ENCODE data around the gene LANCL2. TPM values are rescaled to one million over a fixed set of nuclear protein-coding genes. Genes with fewer than 3 reads are reported as not detected.

Gene LANCL2
- total RNA-seq, 2 donors from 2014 or later, result 6.7 to 9.4 TPM

GRCh38 chr7:55429835-55430499 lies 64.8 kb downstream of the LANCL2 start:
- Mint-ChIP-seq H3K36me3 (ENCODE audit: low read depth) (peaks cover 11% of the 10 kb centered on the region), H3K9me3 (no peaks in the 10 kb centered on the region), H3K27me3 (no peaks in the 10 kb centered on the region), H3K4me3 (no peak overlapping the region), H3K4me1 (peaks cover 7% of the 10 kb centered on the region), H3K27ac (no peak overlapping the region)
- no peak for ATAC-seq (replicated peaks)

GRCh38 chr7:55431898-55432297 lies 66.8 kb downstream of the LANCL2 start:
- H3K27me3 Mint-ChIP-seq, result no peaks in the 10 kb centered on the region
- no peak for ATAC-seq (replicated peaks)
- no peaks in the 10 kb centered on the region for H3K9me3 Mint-ChIP-seq
- H3K4me3 Mint-ChIP-seq, result no peak overlapping the region
- no peak overlapping the region for H3K27ac Mint-ChIP-seq
- no peaks in the 10 kb centered on the region for H3K36me3 Mint-ChIP-seq (ENCODE audit: low read depth)
- H3K4me1 Mint-ChIP-seq, result peaks cover 15% of the 10 kb centered on the region

- H3K36me3 Mint-ChIP-seq (ENCODE audit: low read depth), result no peaks in the 10 kb centered on the region
- H3K27ac Mint-ChIP-seq, result no peak overlapping the region
- no peak overlapping the region for H3K4me3 Mint-ChIP-seq
- no peak for ATAC-seq (replicated peaks)
- H3K9me3 Mint-ChIP-seq, result no peaks in the 10 kb centered on the region
- H3K27me3 Mint-ChIP-seq, result no peaks in the 10 kb centered on the region
- peaks cover 15% of the 10 kb centered on the region for H3K4me1 Mint-ChIP-seq
These were observed 67.4 kb downstream of the LANCL2 start for GRCh38 chr7:55432506-55432905.

- Mint-ChIP-seq H3K27me3 (no peaks in the 10 kb centered on the region), H3K27ac (peak overlapping the region; percentile 41), H3K9me3 (no peaks in the 10 kb centered on the region), H3K4me1 (peaks cover 15% of the 10 kb centered on the region), H3K36me3 (ENCODE audit: low read depth) (no peaks in the 10 kb centered on the region), H3K4me3 (no peak overlapping the region)
- peak; percentile 60 for ATAC-seq (replicated peaks)
These were observed 68.0 kb downstream of the LANCL2 start for GRCh38 chr7:55432939-55433784.

GRCh38 chr7:55435466-55435865 lies 70.3 kb downstream of the LANCL2 start:
- no peak for ATAC-seq (replicated peaks)
- no peak overlapping the region for H3K4me3 Mint-ChIP-seq
- H3K4me1 Mint-ChIP-seq, result peaks cover 30% of the 10 kb centered on the region

GRCh38 chr7:55436457-55436856 lies 71.3 kb downstream of the LANCL2 start:
- H3K4me3 Mint-ChIP-seq, result no peak overlapping the region
- no peaks in the 10 kb centered on the region for H3K27me3 Mint-ChIP-seq
- H3K36me3 Mint-ChIP-seq (ENCODE audit: low read depth), result no peaks in the 10 kb centered on the region
- ATAC-seq (replicated peaks), result no peak
- H3K27ac Mint-ChIP-seq, result no peak overlapping the region
- H3K4me1 Mint-ChIP-seq, result peaks cover 30% of the 10 kb centered on the region
- no peaks in the 10 kb centered on the region for H3K9me3 Mint-ChIP-seq

More at GRCh38 chr7:55435466-55435865, 70.3 kb downstream of the LANCL2 start:
- Mint-ChIP-seq H3K9me3 (no peaks in the 10 kb centered on the region), H3K27me3 (no peaks in the 10 kb centered on the region), H3K27ac (no peak overlapping the region), H3K36me3 (ENCODE audit: low read depth) (no peaks in the 10 kb centered on the region)

GRCh38 chr7:55437375-55437774 lies 72.2 kb downstream of the LANCL2 start:
- Mint-ChIP-seq H3K27me3 (no peaks in the 10 kb centered on the region), H3K36me3 (ENCODE audit: low read depth) (no peaks in the 10 kb centered on the region), H3K4me1 (peaks cover 30% of the 10 kb centered on the region), H3K27ac (no peak overlapping the region), H3K4me3 (no peak overlapping the region), H3K9me3 (no peaks in the 10 kb centered on the region)
- no peak for ATAC-seq (replicated peaks)

GRCh38 chr7:55438085-55438756 lies 73.1 kb downstream of the LANCL2 start:
- H3K9me3 Mint-ChIP-seq, result no peaks in the 10 kb centered on the region
- H3K27ac Mint-ChIP-seq, result peak overlapping the region; percentile 11
- H3K4me1 Mint-ChIP-seq, result peaks cover 30% of the 10 kb centered on the region
- no peaks in the 10 kb centered on the region for H3K27me3 Mint-ChIP-seq
- peak; percentile 5 for ATAC-seq (replicated peaks)
- H3K36me3 Mint-ChIP-seq (ENCODE audit: low read depth), result no peaks in the 10 kb centered on the region
- H3K4me3 Mint-ChIP-seq, result no peak overlapping the region

- ATAC-seq (replicated peaks), result peak; percentile 21
- H3K9me3 Mint-ChIP-seq, result no peaks in the 10 kb centered on the region
- H3K36me3 Mint-ChIP-seq (ENCODE audit: low read depth), result no peaks in the 10 kb centered on the region
- H3K4me3 Mint-ChIP-seq, result no peak overlapping the region
- no peaks in the 10 kb centered on the region for H3K27me3 Mint-ChIP-seq
- peak overlapping the region; percentile 11 for H3K27ac Mint-ChIP-seq
- H3K4me1 Mint-ChIP-seq, result peaks cover 30% of the 10 kb centered on the region
These were observed 73.8 kb downstream of the LANCL2 start for GRCh38 chr7:55438757-55439525.

- H3K36me3 Mint-ChIP-seq (ENCODE audit: low read depth), result no peaks in the 10 kb centered on the region
- no peaks in the 10 kb centered on the region for H3K9me3 Mint-ChIP-seq
These were observed 74.5 kb downstream of the LANCL2 start for GRCh38 chr7:55439627-55440026.

GRCh38 chr7:55440040-55440690 lies 75.0 kb downstream of the LANCL2 start:
- H3K4me1 Mint-ChIP-seq, result peaks cover 34% of the 10 kb centered on the region
- H3K9me3 Mint-ChIP-seq, result no peaks in the 10 kb centered on the region
- ATAC-seq (replicated peaks), result no peak
- no peak overlapping the region for H3K4me3 Mint-ChIP-seq
- H3K36me3 Mint-ChIP-seq (ENCODE audit: low read depth), result no peaks in the 10 kb centered on the region
- no peaks in the 10 kb centered on the region for H3K27me3 Mint-ChIP-seq
- no peak overlapping the region for H3K27ac Mint-ChIP-seq

More at GRCh38 chr7:55439627-55440026, 74.5 kb downstream of the LANCL2 start:
- Mint-ChIP-seq H3K4me3 (no peak overlapping the region), H3K27ac (peak overlapping the region; percentile 11), H3K4me1 (peaks cover 30% of the 10 kb centered on the region), H3K27me3 (no peaks in the 10 kb centered on the region)
- ATAC-seq (replicated peaks), result no peak

GRCh38 chr7:55441002-55441401 lies 75.9 kb downstream of the LANCL2 start:
- H3K4me3 Mint-ChIP-seq, result no peak overlapping the region
- peaks cover 32% of the 10 kb centered on the region for H3K4me1 Mint-ChIP-seq
- H3K36me3 Mint-ChIP-seq (ENCODE audit: low read depth), result no peaks in the 10 kb centered on the region
- no peaks in the 10 kb centered on the region for H3K9me3 Mint-ChIP-seq
- no peak overlapping the region for H3K27ac Mint-ChIP-seq
- ATAC-seq (replicated peaks), result no peak
- no peaks in the 10 kb centered on the region for H3K27me3 Mint-ChIP-seq

GRCh38 chr7:55441774-55442522 lies 76.8 kb downstream of the LANCL2 start:
- H3K27ac Mint-ChIP-seq, result no peak overlapping the region
- no peaks in the 10 kb centered on the region for H3K36me3 Mint-ChIP-seq (ENCODE audit: low read depth)
- ATAC-seq (replicated peaks), result no peak
- no peaks in the 10 kb centered on the region for H3K9me3 Mint-ChIP-seq
- no peak overlapping the region for H3K4me3 Mint-ChIP-seq
- H3K4me1 Mint-ChIP-seq, result peaks cover 27% of the 10 kb centered on the region
- no peaks in the 10 kb centered on the region for H3K27me3 Mint-ChIP-seq
